ENCODE results near the gene DNMT3A. TPM values are rescaled to one million over a fixed set of nuclear protein-coding genes. Genes with fewer than 3 reads are reported as not detected.
A peak's percentile ranks its signal among the peaks of the same experiment; 100 is the strongest.

DNMT3A gene
- total RNA-seq, 1 donor from 2014 or later: 43.8 TPM

DNA sequence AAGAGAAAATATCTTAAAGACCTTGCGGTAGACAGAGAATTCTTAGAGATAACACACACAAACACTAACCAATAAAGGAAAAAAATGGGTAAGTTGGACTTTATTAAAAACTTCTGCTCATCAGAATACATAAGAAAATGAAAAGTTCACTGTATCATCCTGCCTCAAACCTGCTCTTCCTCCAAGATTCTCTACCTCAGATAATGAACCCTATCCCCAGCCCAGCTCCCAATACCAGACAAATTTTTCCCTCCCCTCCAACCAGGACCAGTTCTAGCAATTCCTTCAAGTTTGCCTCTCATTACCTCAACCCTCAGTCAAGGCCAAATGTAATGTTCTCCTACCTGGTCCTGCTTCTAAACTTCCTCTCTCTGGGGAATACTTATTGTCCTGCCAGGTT is 79.4 kb downstream of the DNMT3A start:
- no peak for DNase-seq (ENCODE audit: low read depth in 2 of 2)

DNA sequence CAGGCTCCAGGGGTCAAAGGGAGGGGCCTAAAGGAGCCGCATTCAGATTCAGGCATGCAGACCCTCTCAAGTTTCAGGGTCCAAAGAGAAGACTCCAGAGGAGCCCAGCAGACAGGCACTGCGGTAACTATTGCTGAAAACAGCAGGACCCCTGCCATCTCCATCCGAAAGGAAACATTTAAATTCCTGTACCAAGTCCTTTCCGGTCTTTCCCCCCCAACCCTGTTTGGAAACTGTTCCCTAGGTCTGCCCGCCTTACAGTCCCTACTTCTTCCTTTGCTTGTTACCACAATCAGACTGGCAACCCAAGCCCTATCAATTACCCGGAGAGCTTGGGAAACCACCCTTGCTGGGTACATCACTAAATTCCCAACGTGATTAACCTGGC is 82.0 kb downstream of the DNMT3A start:
- no peak for DNase-seq (ENCODE audit: low read depth in 2 of 2)

DNA sequence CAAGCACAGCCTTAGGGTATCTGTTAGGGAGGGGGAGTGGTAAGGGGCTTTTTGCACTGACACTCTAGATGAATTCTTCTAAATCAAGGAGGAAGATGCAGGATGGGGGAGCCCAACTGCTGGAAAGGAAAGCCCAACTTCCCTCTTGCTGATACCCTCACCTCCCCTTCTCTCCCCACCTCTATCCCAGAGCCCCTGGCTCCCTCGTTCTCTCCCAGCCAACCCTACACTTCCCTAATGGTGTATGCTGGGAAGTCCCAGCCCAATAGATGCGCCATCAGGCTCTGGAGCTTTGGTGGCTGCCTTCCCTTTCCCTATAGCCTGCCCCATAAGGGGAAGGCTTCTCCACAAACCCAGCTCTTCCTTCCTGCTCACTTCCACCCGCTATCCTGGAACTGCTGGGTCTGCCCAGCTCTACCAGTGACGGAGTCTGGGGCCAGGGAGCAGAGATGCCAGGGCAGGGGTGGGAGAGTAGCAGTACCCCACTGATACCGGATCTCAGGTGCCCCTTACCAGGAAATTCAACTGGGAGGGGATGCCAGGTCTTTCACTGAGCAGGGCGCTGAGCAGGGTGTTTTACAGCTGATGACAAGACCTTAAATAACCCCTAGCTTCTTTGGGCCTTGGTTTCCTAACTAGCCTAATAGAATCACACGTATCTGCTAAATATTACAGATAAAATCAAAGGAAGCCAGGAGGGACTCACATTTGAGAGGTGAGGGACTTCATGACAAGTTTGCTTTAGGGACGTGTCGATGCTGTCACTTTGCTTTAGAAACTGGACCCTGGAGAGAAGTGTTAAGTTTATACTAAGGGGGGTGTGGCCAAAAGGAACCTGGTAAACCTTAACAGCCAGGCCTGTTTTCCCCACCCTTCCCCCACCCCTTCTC is 82.6 kb downstream of the DNMT3A start:
- no peak for DNase-seq (ENCODE audit: low read depth in 2 of 2)

DNA sequence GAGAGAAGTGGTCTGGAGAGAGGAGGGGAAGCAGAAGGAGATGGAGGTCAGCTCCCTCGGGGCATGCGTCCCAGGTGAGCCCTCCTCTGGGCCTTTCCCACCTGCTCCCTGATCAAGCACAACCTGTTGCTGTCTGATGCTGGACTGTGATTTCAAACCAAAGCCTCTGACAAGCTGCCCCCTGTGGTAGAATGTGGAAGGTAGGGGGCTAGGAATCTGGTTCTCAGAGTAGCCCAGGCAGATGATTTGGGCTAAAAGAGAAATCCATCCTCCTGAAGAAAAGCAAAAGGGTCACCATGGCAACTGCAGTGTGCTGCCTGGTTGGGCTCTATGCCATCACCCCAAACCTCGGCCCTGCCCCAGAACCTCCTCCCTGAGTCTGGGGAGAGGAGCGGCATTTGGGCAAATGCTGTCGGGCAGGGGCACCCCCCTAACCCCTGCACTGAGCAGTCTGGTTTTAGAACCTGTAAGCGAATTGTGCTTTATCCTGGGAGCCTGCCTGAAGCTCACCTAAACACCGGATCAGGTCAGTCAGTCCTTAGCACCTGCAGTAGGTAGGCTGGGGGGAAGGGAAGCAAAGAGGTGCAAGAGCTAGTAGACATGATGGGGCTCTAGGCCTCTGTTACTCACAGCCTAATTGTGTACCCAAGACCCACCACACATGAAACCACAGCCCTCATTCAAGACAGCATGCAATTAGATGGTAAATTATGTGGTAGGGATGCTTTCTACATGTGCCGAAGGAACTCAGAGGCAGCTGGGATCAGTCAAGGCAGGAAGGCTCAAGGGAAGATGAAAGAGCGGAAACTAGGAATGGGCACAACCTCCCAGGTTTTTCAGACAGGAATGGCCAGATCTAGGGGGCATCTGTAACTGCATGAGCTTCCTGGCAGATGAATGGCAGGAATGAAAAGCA is 83.5 kb downstream of the DNMT3A start:
- no peak for DNase-seq (ENCODE audit: low read depth in 2 of 2)

DNA sequence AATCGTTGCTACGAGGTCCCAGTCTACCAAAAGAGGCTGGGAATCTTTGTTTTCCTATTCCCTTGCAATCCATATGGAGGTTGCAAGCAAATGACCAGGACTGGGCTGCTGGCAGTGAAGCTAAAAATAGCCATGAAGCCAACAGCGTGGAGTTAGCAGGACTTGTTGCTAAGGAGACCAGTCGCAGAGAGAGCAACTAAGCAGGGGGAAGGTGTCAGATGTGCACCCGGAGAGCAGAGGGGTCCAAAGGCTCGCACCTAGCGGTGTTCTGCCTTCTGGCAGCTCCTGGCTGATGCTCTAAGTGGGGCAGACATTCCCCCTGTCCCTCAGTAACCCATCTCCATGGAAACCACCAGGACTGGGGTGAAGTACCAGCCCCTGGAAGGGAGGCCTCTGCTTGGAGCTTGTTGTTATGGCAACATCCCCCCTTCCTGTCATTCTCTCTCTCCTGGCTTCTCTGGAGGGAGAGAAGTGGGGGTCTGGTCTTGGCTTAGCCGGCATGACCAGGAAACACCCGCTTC is 84.6 kb downstream of the DNMT3A start:
- peak; percentile 33 to 43 for DNase-seq (ENCODE audit: low read depth in 2 of 2)

DNA sequence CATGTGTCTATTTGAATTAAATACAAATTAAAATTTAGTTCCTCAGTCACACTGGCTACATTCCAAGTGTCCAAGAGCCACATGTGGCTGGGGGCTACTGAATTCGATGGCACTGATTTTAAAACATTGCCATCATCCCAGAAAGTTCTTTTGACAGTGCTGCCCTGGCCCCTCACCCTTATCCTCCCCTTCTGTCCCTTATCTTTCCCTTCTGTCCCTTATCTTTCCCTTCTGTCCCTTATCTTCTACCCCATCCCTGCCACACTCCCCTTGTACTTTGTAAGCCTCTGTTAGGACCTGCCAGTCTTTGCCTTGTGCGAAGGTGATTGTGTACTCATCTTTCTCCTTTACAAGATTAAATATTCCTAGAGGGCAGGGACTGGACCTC is 85.2 kb downstream of the DNMT3A start:
- DNase-seq (ENCODE audit: low read depth in 2 of 2): no peak

DNA sequence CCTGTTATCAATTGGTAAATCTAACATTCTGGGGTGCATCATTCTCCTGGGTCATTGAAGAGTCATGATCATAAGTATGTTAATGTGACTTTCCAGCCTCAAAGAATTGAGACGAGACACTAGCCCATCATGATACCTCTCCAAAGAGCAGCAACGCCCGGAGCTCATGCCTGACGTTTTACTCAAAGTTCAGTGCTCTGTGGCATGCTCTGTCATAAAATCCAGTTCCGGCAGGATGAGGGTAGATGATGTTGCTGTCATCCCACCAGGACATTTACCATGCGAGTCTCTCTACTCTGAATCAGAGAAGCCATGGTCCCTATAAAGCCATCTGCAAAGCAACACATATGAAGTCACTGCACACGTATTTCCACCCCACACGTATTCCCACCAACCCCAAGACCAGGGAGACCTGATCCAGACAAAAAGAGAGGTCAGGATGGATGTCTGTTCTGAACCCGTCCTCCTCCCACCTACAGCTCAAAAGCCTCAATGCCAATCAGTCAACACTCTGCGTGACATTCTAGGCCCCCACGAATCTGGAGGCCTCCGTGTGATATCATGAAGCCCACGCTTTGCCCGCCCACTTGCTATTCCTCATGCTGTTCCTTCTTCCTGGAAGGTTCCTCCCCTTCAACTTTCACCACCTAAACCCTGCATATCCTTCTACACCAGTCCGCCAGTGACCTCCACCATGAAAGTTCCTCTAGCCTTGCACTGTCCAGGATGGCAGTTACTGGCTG is 85.8 kb downstream of the DNMT3A start:
- DNase-seq (ENCODE audit: low read depth in 2 of 2): no peak

DNA sequence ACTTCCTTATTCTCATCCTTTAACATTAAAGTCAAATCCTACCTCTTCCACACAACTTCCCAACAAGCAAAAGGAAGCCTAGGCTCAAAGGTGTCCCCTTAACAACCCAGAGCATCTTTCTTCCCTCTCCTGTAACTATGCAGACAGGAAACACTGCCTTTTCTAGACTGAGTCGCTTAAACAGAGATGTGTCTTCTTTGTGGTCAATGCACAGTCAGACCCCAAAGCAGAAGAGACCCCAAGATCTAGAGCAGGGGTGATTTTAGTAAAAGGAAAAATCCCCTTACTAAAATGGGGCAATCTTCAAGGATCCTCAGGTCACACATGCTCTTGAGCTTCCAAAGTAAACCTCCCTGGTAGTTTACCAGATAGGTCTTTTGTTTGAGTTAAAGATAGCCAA is 86.8 kb downstream of the DNMT3A start:
- DNase-seq (ENCODE audit: low read depth in 2 of 2): no peak

DNA sequence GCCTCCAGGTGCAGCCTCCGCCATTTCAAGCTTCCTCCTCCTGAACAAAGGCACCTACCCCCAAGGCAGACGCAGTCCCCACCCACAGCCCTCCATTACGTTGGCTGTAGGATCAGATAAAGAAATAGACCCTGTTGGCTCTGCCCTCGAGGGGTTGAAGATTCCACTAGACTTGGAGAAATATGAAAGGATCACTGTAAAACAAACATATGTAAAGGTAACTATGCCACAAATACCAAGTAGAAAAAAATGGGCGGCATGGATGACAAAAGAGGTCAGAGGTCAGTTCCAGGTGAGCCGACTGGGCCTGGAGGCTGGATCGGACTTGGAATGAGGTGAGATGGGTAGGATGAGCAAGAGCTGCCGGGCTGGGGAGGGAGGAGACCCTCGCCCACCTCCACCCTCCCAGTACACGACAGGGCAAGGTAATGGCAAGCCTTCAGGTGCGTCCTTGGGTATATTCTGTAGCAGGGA is 88.5 kb downstream of the DNMT3A start:
- DNase-seq (ENCODE audit: low read depth in 2 of 2): no peak

DNA sequence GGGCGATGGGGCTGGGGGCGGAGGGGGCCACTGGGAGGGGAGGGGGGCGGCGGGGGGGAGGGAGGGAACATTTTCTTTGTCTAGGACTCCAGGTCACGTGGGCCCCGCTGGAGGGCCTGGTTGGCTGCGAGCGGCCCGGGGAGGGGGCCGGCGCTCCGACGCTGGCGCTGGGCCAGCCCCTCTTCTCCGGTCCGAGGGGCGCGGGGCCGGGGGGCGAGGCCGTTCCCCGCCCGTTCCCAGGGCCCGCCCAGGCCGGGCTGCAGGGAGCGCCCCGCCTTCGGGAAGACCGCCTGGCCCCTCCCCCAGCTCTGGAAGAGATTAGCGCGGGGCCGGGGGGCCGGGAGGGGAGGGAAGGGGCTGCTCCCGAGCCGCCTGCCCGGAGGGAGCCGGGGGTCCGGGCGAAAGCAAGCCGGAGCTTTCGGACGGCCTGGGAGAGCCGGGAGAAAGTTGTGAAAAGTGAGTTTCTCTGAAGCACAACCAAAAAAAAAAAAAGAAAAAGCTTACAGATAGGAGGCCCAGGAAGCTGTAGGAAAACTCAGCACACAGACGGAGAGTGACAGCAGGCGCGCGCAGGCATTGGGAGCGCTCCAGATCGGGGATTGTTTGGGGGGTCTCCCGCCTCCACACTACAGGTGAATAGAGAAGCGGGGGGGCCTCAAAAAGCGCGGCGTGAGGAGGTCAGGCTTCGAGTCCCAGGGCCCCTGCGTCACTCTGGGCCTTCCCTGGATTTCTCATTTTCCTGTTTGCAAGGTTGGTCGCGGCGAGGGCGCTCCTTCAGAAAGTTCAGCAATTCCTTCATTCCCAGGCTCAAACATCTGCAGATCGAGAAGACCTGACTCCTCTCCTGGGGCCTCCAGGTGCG is 89.2 kb downstream of the DNMT3A start:
- DNase-seq (ENCODE audit: low read depth in 2 of 2): peak; percentile 43 to 86

DNA sequence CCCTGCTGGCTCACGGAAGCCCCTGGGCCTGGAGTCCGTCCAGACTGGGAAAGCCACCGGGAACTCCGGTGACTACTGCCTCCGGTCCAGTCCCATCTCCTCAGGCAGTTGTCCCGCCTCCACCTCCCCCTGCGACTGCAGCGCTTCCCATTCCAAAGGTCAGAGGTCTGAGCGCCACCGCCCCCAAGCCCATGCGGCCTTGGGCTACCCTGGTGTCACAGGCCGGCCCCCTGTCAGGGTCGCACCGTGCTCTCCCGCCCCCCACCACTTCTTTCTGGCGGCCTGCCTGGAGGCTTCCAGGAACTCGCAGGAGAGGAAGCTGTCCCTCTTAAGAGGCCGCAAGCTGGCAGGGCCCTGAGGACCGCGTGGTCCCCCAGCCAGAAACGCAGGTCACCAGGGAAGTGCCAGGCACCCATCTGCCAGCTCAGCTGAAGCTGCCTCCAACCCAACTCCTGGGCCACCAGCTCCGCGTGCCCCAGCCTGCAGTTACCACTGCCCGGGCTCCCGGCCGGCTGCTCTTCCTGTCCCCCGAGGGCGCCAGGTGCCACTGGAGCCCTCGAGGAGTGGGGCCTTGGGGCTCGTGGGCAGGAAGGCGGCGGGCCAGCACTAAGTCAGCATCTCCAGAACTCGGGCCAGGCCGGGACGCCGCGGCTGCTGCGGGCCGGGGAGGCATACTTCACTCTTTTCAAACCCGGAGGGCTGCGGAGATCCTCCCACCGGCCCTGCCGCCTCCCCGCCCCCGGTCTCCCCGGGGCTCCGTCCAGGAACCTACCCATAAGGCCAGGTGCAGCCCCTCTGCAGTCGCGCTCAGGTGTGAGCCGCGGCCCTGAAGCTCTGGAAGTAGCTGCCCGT is 90.1 kb downstream of the DNMT3A start:
- peak; percentile 30 to 67 for DNase-seq (ENCODE audit: low read depth in 2 of 2)

DNA sequence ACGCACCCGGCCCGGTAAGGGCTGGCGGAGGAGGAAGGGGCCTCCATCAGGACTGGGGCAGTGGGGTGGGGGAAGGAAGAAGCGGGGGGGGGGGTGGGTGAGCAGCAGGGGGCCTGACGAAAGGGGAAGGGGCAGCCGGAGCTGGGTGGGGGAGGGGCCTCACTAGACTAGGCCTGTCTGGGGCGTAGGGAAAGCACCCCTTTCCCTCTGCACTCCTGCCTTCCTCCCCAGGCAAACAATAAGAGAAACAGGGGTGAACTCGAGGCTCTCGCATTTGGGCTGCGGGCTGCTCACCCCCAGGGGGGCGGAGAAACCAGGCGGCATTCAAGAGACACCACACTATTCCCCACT is 90.7 kb downstream of the DNMT3A start:
- no peak for DNase-seq (ENCODE audit: low read depth in 2 of 2)

DNA sequence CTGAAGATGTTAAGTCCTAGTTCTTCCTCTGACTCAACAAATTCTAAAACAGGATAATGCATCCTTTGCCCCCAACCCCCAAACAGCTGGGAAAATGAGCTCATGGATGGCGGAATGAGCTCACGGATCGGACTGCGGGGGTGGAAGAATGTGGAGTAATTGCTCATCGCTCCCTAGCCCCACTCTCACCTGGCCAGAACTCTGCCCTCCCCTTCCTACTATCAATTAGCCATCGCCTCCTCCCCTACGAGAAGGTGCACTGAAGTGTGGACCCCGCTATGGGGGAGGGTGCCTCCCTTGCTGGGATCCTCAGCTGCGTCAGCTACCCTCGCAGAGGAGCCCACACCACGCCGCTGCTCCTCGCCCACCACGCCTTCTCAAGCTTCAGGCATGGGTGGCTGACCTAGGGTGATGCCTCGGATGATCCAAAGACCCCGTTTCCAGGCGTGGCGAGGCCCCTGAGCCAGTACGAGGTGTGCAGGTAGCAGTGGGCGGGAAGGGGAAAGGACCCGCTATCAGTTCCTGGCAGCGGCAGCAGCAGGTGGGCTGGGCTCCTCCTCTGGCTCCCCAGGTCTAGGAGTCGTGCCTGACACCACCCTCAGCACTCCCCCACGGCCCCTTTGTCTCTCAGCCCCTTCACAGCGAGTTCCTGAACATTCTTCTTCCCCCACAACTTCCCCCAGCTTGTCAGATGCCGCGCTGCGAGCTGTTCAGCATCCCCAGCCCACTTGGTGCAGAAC is 91.2 kb downstream of the DNMT3A start:
- no peak for DNase-seq (ENCODE audit: low read depth in 2 of 2)

DNA sequence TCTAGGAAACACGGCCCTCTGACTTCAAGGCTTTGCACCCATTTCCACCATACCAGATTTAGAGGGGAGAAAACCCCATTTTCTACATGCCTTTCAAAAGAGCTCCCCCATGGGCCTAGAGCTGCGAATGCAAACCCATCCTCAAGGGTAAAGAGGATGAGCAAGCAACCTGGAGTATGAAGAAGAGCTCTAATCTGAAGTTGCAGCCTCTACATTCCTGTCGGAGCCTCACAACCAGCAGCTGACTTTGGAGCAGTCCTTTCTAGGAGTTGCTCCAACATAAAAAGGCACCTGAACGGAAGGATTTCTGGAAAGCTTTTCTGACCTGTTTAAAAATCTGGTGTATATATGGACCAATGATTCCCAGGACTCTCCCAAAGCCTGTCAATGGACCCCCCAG is 91.9 kb downstream of the DNMT3A start:
- no peak for DNase-seq (ENCODE audit: low read depth in 2 of 2)

DNA sequence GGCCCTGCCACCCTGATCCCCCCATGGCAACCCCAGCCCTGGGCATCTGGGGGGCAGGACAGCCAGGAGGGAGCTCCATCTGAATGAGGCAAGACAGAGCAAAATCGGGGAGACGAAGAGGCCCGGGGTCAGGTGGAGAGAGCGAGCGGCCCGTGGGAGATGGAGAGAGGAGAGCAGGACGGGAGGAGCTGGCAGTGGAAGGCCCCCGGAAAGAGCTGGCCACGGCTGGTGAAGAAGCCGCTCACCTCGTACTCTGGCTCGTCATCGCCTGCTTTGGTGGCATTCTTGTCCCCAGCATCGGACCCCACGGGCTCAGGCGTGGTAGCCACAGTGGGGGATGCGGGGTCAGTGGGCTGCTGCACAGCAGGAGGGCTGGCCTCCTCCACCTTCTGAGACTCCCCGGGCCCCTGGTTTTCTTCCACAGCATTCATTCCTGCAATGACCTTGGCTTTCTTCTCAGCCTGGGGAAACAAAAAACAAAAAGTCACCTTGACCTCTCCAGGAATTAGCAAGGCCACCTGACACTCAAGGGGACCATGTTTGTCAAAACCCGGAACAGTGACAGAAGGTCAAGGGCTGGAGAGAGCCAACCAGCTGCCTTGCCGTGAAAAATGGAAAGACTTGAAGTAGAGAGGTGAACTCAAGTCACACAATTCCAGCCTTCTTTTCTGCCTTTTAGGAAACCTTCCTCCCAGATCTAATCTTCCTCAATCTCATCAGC is 93.8 kb downstream of the DNMT3A start:
- DNase-seq (ENCODE audit: low read depth in 2 of 2): no peak

DNA sequence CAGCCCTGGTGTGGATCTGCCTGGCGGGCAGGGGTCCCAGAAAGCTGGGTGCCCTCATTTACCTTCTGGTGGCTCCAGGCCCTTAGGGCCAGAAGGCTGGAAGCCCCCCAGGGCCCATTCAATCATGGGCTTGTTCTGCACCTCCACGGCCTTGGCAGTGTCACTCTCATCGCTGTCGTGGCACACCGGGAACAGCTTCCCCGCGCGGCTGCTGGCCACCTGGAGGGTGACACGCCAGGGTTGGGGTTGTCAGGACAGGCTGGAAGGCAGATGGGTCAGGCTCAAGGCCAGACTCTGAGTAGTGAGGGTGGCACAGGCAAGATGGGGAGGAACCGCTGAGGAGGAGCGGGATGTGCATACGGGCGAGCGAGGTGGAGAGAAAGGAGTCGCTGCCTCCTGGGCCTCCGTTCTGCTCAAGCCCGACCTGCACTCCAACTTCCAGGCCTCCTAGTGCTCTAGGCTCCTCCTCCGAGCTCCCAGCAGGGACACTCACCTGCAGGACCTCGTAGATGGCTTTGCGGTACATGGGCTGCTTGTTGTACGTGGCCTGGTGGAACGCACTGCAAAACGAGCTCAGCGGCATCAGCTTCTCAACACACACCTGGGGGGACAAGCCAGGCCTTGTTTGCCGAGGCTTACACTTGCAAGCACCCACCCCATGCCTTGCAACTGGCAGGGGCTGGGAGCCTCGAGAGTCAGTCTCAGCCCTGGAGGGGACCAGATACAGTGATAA is 95.0 kb downstream of the DNMT3A start:
- DNase-seq (ENCODE audit: low read depth in 2 of 2): no peak

DNA sequence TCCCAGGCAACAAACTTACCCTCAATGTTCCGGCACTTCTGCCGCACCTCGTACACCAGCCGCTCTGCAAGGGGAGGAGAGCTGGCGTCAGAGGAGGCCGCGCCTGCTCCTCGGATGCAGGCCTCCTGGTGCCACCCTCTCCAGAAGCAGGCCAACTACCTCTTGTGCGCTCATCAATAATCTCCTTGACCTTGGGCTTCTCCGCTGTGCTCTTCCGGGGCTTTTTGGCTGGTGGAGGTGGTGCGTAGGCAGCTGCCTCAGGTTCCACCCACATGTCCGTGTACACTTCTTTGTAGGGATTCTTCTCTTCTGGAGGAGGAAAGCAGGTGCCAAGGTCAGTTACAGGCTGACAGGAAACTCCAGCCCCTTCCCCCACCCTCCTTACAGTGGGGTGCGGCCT is 95.7 kb downstream of the DNMT3A start:
- DNase-seq (ENCODE audit: low read depth in 2 of 2): no peak

DNA sequence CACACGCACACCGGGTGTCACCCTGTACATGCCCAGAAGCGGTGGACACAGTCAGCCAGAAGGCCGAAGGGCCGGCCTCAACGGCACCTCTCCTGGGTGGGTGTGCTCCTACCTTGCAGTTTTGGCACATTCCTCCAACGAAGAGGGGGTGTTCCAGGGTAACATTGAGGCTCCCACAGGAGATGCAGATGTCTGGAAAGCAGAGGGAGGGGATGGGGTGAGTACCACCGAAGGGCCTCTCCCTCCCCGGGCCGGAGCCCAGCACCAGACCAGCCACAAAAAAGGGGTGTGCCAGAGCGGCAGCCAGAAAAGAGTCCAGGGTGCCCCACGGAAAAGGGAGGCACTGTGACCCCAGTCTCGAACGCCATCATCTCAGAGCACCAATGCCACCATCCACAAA is 96.6 kb downstream of the DNMT3A start:
- DNase-seq (ENCODE audit: low read depth in 2 of 2): no peak

Data from lung microvascular endothelial cell (primary cell).